HEK293 (cell line): ENCODE data around the gene APBB2.

Experiments
- CTCF ChIA-PET: fragments of 350-600 bp; formaldehyde crosslinking; extraction: SDS; loops from one replicate; lab custom pipeline; 2021; ENCODE audit warnings: antibody characterized with exemption; lab: Yijun Ruan, JAX
- POLR2A ChIA-PET: fragments of 300-600 bp; formaldehyde crosslinking; extraction: SDS; loops from one replicate; lab custom pipeline; 2020; ENCODE audit warnings: antibody characterized with exemption, inconsistent platforms; lab: Yijun Ruan, JAX
- H3K27ac ChIP-seq: fragments of 200-500 bp; sonication (Bioruptor generic); 2 replicates; pipeline ENCODE4 v1.5.1; 2014; ENCODE audit warnings: low read depth, low read length, control low read depth, inconsistent platforms; ENCODE audit errors: extremely low read depth
- H3K36me3 ChIP-seq, 2 experiments: fragments of 200-500 bp in 1 of 2; sonication (Bioruptor generic) in 1 of 2; 1 replicate in 1 of 2; 2 replicates in 1 of 2; pipeline ENCODE4 v1.5.1; 2014 to 2017; ENCODE audit warnings: inconsistent platforms in 2 of 2, low read length in 2 of 2; ENCODE audit not compliant: control insufficient read depth in 2 of 2, insufficient read depth in 1 of 2
- H3K4me1 ChIP-seq: fragments of 200-500 bp; sonication (Bioruptor generic); 2 replicates; pipeline ENCODE4 v1.5.1; 2014; ENCODE audit warnings: mild to moderate bottlenecking, low read length, inconsistent platforms; ENCODE audit not compliant: control insufficient read depth, insufficient read depth
- H3K4me3 ChIP-seq: 2 replicates; pipeline ENCODE4 v1.5.1; 2011; ENCODE audit warnings: low read depth, mild to moderate bottlenecking, control low read depth, low read length, moderate library complexity
- H3K9me3 ChIP-seq: fragments of 200-500 bp; sonication (Bioruptor generic); 2 replicates; pipeline ENCODE4 v1.5.1; 2014; ENCODE audit warnings: low read depth, low read length, inconsistent platforms; ENCODE audit not compliant: control insufficient read depth, insufficient read depth
- KLF9 ChIP-seq: fragments of 450-650 bp; formaldehyde crosslinking; IDR thresholded peaks from 2 replicates; pipeline ENCODE4 v1.5.1; 2016; ENCODE audit warnings: missing biosample characterization, missing genetic modification characterization, low read depth
- MZF1 ChIP-seq: fragments of 450-650 bp; formaldehyde crosslinking; IDR thresholded peaks from 2 replicates; pipeline ENCODE4 v1.5.1; 2017; ENCODE audit warnings: missing biosample characterization, missing genetic modification characterization, borderline replicate concordance
- SETDB1 ChIP-seq: IDR thresholded peaks from one replicate; pipeline ENCODE4 v1.6.1; 2017; ENCODE audit warnings: mild to moderate bottlenecking, low read length, moderate library complexity, mixed read lengths; ENCODE audit not compliant: insufficient read length
- SP7 ChIP-seq: fragments of 450-650 bp; formaldehyde crosslinking; IDR thresholded peaks from 2 replicates; pipeline ENCODE4 v1.5.1; 2016; ENCODE audit warnings: missing biosample characterization, missing genetic modification characterization
- YY1 ChIP-seq: fragments of 450-650 bp; formaldehyde crosslinking; IDR thresholded peaks from 2 replicates; pipeline ENCODE4 v1.5.1; 2018; ENCODE audit warnings: missing biosample characterization, missing genetic modification characterization
- ZFHX2 ChIP-seq: fragments of 450-650 bp; formaldehyde crosslinking; conservative IDR thresholded peaks from 2 replicates; pipeline ENCODE4 v1.5.1; 2016; ENCODE audit warnings: missing biosample characterization, missing genetic modification characterization
- ZNF10 ChIP-seq: fragments of 450-650 bp; formaldehyde crosslinking; IDR thresholded peaks from 2 replicates; pipeline ENCODE4 v1.5.1; 2017; ENCODE audit warnings: missing biosample characterization, missing genetic modification characterization
- ZNF121 ChIP-seq: fragments of 450-650 bp; formaldehyde crosslinking; IDR thresholded peaks from 2 replicates; pipeline ENCODE4 v1.5.1; 2016; ENCODE audit warnings: missing biosample characterization, missing genetic modification characterization
- ZNF169 ChIP-seq: fragments of 450-650 bp; formaldehyde crosslinking; IDR thresholded peaks from 2 replicates; pipeline ENCODE4 v1.5.1; 2016; ENCODE audit warnings: missing biosample characterization, missing genetic modification characterization
- ZNF239 ChIP-seq: fragments of 450-650 bp; formaldehyde crosslinking; IDR thresholded peaks from 2 replicates; pipeline ENCODE4 v1.5.1; 2016; ENCODE audit warnings: missing biosample characterization, missing genetic modification characterization
- ZNF24 ChIP-seq: fragments of 450-650 bp; formaldehyde crosslinking; IDR thresholded peaks from 2 replicates; pipeline ENCODE4 v1.5.1; 2016; ENCODE audit warnings: missing biosample characterization, missing genetic modification characterization
- ZNF266 ChIP-seq: fragments of 450-650 bp; formaldehyde crosslinking; IDR thresholded peaks from 2 replicates; pipeline ENCODE4 v1.5.1; 2016; ENCODE audit warnings: missing biosample characterization, missing genetic modification characterization, low read depth
- ZNF292 ChIP-seq: fragments of 450-650 bp; formaldehyde crosslinking; IDR thresholded peaks from 2 replicates; pipeline ENCODE4 v1.5.1; 2016; ENCODE audit warnings: low read depth, missing biosample characterization, missing genetic modification characterization, borderline replicate concordance
- ZNF555 ChIP-seq: fragments of 450-650 bp; formaldehyde crosslinking; conservative IDR thresholded peaks from 2 replicates; pipeline ENCODE4 v1.5.1; 2017; ENCODE audit warnings: missing biosample characterization, mild to moderate bottlenecking, missing genetic modification characterization, inconsistent platforms
- ZNF561 ChIP-seq: fragments of 450-650 bp; IDR thresholded peaks from 2 replicates; pipeline ENCODE4 v1.5.1; 2018; ENCODE audit warnings: missing biosample characterization, missing genetic modification characterization, borderline replicate concordance
- ZSCAN30 ChIP-seq: fragments of 450-650 bp; IDR thresholded peaks from 2 replicates; pipeline ENCODE4 v1.5.1; 2018; ENCODE audit warnings: missing biosample characterization, mild to moderate bottlenecking, missing genetic modification characterization, moderate library complexity
- TF ChIP-seq, protein P1 (sequence below): fragments of 450-650 bp; formaldehyde crosslinking; IDR thresholded peaks from 2 replicates; pipeline ENCODE4 v1.5.1; 2016; ENCODE audit warnings: missing biosample characterization, missing genetic modification characterization
- TF ChIP-seq, protein P2 (sequence below): fragments of 450-650 bp; IDR thresholded peaks from 2 replicates; pipeline ENCODE4 v1.5.1; 2018; ENCODE audit warnings: missing biosample characterization, missing genetic modification characterization
- TF ChIP-seq, protein P3 (sequence below): fragments of 450-650 bp; formaldehyde crosslinking; conservative IDR thresholded peaks from 2 replicates; pipeline ENCODE4 v1.5.1; 2016; ENCODE audit warnings: low read depth, missing biosample characterization, missing genetic modification characterization
- TF ChIP-seq, protein P4 (sequence below): fragments of 450-650 bp; formaldehyde crosslinking; IDR thresholded peaks from 2 replicates; pipeline ENCODE4 v1.5.1; 2016; ENCODE audit warnings: missing biosample characterization, missing genetic modification characterization
- TF ChIP-seq, protein P5 (sequence below): fragments of 450-650 bp; formaldehyde crosslinking; IDR thresholded peaks from 2 replicates; pipeline ENCODE4 v1.5.1; 2016; ENCODE audit warnings: missing biosample characterization, missing genetic modification characterization

Gene APBB2

DNA sequence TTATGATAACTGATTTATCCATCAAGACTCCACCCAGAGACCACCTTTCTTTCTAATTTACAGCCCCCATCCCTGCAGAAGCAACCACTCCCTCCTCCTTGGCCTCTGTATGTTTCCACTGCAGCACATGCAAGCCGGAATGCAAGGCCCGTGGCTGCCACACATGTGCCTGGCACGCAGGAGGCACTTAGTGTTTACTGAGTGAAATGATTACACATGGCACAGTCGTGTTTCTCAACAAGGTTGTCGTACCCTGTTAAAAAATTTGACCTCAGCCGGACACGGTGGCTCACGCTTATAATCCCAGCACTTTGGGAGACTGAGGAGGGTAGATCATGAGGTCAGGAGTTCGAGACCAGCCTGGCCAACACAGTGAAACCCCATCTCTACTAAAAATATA, 104.3 kb downstream of the APBB2 start:
- H3K27ac ChIP-seq = no peak overlapping the region
- CTCF ChIA-PET = no interaction called here
- H3K36me3 ChIP-seq = no peaks in the 10 kb centered on the region
- TF ChIP-seq KLF9 (tag by site-specific recombination) = no peak
- no peak for TF ChIP-seq ZSCAN30 (tag by site-specific recombination)
- no peak for TF ChIP-seq ZNF266 (tag by site-specific recombination)
- TF ChIP-seq ZNF292 (tag by site-specific recombination) = no peak
- no peak for TF ChIP-seq MZF1
- TF ChIP-seq ZFHX2 (tag by site-specific recombination) = no peak
- TF ChIP-seq, protein P1, sequence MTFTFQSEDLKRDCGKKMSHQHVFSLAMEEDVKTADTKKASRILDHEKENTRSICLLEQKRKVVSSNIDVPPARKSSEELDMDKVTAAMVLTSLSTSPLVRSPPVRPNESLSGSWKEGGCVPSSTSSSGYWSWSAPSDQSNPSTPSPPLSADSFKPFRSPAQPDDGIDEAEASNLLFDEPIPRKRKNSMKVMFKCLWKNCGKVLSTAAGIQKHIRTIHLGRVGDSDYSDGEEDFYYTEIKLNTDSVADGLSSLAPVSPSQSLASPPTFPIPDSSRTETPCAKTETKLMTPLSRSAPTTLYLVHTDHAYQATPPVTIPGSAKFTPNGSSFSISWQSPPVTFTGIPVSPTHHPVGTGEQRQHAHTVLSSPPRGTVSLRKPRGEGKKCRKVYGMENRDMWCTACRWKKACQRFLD (tag by site-specific recombination) = no peak
- no peak for TF ChIP-seq ZNF561
- no peak for TF ChIP-seq ZNF10 (tag by site-specific recombination)
- no peak for TF ChIP-seq ZNF169 (tag by site-specific recombination)
- no peaks in the 10 kb centered on the region for H3K4me1 ChIP-seq
- H3K9me3 ChIP-seq = no peaks in the 10 kb centered on the region
- POLR2A ChIA-PET = no interaction called here
- no peak overlapping the region for H3K4me3 ChIP-seq

DNA sequence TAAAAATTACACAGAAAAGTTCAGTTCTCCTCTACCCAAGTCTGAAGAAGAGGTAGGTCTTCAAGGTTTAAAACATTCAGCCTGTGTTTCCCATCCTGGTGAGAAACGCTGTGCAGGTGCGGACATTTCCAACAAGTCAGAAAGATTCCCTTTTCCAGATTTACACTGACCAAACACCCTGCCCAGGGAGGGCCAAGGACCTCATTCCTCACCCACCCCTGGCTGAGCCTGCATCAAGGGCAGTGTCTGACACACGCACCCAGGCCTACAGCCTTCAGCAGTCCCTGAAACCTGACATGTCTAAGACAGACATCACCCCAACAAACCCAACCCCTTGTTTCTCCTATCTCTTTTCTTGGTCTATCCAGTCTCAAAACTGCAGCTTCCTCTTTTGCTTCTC, 105.9 kb downstream of the APBB2 start:
- Histone ChIP-seq H3K9me3 (no peaks in the 10 kb centered on the region), H3K4me1 (no peaks in the 10 kb centered on the region), H3K36me3 (no peaks in the 10 kb centered on the region), H3K27ac (no peak overlapping the region), H3K4me3 (no peak overlapping the region)
- no peak for TF ChIP-seq SP7 (tag by site-specific recombination)
- no peak for TF ChIP-seq ZNF555 (tag by site-specific recombination)
- TF ChIP-seq, protein P2, sequence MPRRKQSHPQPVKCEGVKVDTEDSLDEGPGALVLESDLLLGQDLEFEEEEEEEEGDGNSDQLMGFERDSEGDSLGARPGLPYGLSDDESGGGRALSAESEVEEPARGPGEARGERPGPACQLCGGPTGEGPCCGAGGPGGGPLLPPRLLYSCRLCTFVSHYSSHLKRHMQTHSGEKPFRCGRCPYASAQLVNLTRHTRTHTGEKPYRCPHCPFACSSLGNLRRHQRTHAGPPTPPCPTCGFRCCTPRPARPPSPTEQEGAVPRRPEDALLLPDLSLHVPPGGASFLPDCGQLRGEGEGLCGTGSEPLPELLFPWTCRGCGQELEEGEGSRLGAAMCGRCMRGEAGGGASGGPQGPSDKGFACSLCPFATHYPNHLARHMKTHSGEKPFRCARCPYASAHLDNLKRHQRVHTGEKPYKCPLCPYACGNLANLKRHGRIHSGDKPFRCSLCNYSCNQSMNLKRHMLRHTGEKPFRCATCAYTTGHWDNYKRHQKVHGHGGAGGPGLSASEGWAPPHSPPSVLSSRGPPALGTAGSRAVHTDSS = no peak
- TF ChIP-seq, protein P3, sequence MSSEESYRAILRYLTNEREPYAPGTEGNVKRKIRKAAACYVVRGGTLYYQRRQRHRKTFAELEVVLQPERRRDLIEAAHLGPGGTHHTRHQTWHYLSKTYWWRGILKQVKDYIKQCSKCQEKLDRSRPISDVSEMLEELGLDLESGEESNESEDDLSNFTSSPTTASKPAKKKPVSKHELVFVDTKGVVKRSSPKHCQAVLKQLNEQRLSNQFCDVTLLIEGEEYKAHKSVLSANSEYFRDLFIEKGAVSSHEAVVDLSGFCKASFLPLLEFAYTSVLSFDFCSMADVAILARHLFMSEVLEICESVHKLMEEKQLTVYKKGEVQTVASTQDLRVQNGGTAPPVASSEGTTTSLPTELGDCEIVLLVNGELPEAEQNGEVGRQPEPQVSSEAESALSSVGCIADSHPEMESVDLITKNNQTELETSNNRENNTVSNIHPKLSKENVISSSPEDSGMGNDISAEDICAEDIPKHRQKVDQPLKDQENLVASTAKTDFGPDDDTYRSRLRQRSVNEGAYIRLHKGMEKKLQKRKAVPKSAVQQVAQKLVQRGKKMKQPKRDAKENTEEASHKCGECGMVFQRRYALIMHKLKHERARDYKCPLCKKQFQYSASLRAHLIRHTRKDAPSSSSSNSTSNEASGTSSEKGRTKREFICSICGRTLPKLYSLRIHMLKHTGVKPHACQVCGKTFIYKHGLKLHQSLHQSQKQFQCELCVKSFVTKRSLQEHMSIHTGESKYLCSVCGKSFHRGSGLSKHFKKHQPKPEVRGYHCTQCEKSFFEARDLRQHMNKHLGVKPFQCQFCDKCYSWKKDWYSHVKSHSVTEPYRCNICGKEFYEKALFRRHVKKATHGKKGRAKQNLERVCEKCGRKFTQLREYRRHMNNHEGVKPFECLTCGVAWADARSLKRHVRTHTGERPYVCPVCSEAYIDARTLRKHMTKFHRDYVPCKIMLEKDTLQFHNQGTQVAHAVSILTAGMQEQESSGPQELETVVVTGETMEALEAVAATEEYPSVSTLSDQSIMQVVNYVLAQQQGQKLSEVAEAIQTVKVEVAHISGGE (tag by site-specific recombination) = no peak
- CTCF ChIA-PET = no interaction called here
- POLR2A ChIA-PET = no interaction called here

DNA sequence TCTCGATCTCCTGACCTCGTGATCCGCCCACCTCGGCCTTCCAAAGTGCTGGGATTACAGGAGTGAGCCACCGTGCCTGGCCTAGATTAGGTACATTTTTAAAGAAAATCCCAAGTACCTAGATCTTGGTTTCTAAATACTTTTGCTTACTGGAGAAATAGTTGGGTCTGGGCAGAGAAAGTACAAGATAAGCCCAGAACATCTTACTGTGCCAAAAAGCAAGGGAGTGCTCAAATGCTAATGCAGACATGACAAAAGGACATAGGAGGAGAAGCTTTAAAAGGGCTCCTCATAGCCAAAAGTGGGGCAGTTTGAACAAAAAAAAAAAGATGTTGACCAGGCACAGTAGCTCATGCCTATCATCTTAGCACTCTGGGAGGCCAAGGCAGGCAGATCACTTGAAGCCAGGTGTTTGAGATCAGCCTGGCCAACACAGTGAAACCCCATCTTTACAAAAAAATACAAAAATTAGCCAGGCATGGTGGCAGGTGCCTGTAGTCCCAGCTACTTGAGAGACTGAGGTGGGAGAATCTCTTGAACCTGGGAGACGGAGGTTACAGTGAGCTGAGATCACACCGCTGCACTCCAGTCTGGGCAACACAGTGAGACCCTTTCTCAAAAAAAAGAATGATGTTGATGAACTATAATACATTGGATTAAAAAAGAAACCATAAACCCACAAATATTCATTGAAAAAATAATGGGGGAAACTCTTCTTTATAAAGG, 107.5 kb downstream of the APBB2 start:
- TF ChIP-seq, protein P4, sequence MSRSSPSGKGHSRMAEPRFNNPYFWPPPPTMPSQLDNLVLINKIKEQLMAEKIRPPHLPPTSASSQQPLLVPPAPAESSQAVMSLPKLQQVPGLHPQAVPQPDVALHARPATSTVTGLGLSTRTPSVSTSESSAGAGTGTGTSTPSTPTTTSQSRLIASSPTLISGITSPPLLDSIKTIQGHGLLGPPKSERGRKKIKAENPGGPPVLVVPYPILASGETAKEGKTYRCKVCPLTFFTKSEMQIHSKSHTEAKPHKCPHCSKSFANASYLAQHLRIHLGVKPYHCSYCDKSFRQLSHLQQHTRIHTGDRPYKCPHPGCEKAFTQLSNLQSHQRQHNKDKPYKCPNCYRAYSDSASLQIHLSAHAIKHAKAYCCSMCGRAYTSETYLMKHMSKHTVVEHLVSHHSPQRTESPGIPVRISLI (tag by site-specific recombination) = no peak
- TF ChIP-seq ZNF24 (no peak), ZNF239 (tag by site-specific recombination) (no peak), SETDB1 (no peak), YY1 (tag by site-specific recombination) (no peak), ZNF121 (tag by site-specific recombination) (peak; percentile 59; the same call in 1 of the 2 replicates)
- TF ChIP-seq, protein P5, sequence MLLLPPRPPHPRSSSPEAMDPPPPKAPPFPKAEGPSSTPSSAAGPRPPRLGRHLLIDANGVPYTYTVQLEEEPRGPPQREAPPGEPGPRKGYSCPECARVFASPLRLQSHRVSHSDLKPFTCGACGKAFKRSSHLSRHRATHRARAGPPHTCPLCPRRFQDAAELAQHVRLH (tag by site-specific recombination) = no peak
- ChIA-PET POLR2A (no interaction called here), CTCF (no interaction called here)
- Histone ChIP-seq H3K9me3 (no peaks in the 10 kb centered on the region), H3K4me3 (no peak overlapping the region), H3K4me1 (peaks cover 6% of the 10 kb centered on the region), H3K27ac (no peak overlapping the region), H3K36me3 (no peaks in the 10 kb centered on the region)
